Kidney epithelial cell (primary cell): ENCODE measurements around the gene SLC25A31. TPM values are rescaled to one million over a fixed set of nuclear protein-coding genes. Genes with fewer than 3 reads are reported as not detected.

Source experiments
- DNase-seq: peaks from one replicate; pipeline ENCODE4 v3.0.0-alpha.2; 2010; ENCODE audit warnings: low read depth
- H3K27me3 ChIP-seq: 2 replicates; pipeline ENCODE4 v1.6.0; 2011; ENCODE audit warnings: low read length; ENCODE audit not compliant: control insufficient read depth, insufficient read depth
- H3K36me3 ChIP-seq: 2 replicates; pipeline ENCODE4 v1.5.1; 2011; ENCODE audit warnings: low read length; ENCODE audit not compliant: control insufficient read depth, insufficient read depth
- H3K4me3 ChIP-seq: 2 replicates; pipeline ENCODE4 v1.5.1; 2011; ENCODE audit warnings: low read depth, mild to moderate bottlenecking, control low read depth, low read length
- CTCF ChIP-seq: IDR thresholded peaks from 2 replicates; pipeline ENCODE4 v1.5.1; 2011; ENCODE audit warnings: mild to moderate bottlenecking, moderate library complexity, low read length, control low read depth, inconsistent platforms; ENCODE audit not compliant: insufficient read depth, poor library complexity, severe bottlenecking
- total RNA-seq: library from RNA; depleted of rRNA; stranded (reverse); fragments of >200 nt; gene quantifications from 2 replicates; pipeline ENCODE4 v1.2.3, GENCODE V29; 2015

The SLC25A31 gene
- total RNA-seq, 1 donor from 2014 or later, result not detected

GRCh38 chr4:127747883-127748282, 17.7 kb downstream of the SLC25A31 start:
- no peak for TF ChIP-seq CTCF
- H3K4me3 ChIP-seq, result no peak overlapping the region
- no peaks in the 10 kb centered on the region for H3K27me3 ChIP-seq
- DNase-seq, result no peak
- no peaks in the 10 kb centered on the region for H3K36me3 ChIP-seq

- Histone ChIP-seq H3K4me3 (no peak overlapping the region), H3K27me3 (no peaks in the 10 kb centered on the region), H3K36me3 (no peaks in the 10 kb centered on the region)
- no peak for DNase-seq
- TF ChIP-seq CTCF, result no peak
Observed at GRCh38 chr4:127748957-127749356, 18.8 kb downstream of the SLC25A31 start.

GRCh38 chr4:127756906-127757305, 26.7 kb downstream of the SLC25A31 start:
- Histone ChIP-seq H3K4me3 (no peak overlapping the region), H3K36me3 (no peaks in the 10 kb centered on the region), H3K27me3 (no peaks in the 10 kb centered on the region)
- no peak for TF ChIP-seq CTCF
- DNase-seq, result no peak

GRCh38 chr4:127759228-127759820, 29.1 kb downstream of the SLC25A31 start:
- H3K36me3 ChIP-seq, result no peaks in the 10 kb centered on the region
- TF ChIP-seq CTCF, result no peak
- H3K4me3 ChIP-seq, result no peak overlapping the region
- no peak for DNase-seq
- no peaks in the 10 kb centered on the region for H3K27me3 ChIP-seq

- Histone ChIP-seq H3K27me3 (no peaks in the 10 kb centered on the region), H3K36me3 (no peaks in the 10 kb centered on the region), H3K4me3 (no peak overlapping the region)
- TF ChIP-seq CTCF, result no peak
- no peak for DNase-seq
Observed at GRCh38 chr4:127759893-127760292, 29.7 kb downstream of the SLC25A31 start.
